Dermis lymphatic vessel endothelial cell (primary cell): ENCODE measurements around the gene DLX6. TPM values are rescaled to one million over a fixed set of nuclear protein-coding genes. Genes with fewer than 3 reads are reported as not detected.

Source experiments
- total RNA-seq: library from RNA; depleted of rRNA; stranded (reverse); fragments of >200 nt; gene quantifications from 2 replicates; pipeline ENCODE4 v1.2.1, GENCODE V29; 2014

The DLX6 gene
- total RNA-seq = not detected in 2 replicates

GRCh38 chr7:97005183-97006054, at the start of gene DLX6:
TSS of gene DLX6 (plus strand) at chr7:97005553. CDS start at chr7:97005978, 425 bp downstream.

GRCh38 chr7:97024209-97025129, 19.1 kb downstream of the DLX6 start, which contains the start of gene DLX5:
TSS of gene DLX5 (minus strand) at chr7:97024831. CDS start at chr7:97024623, 208 bp downstream.

Other genes with a start within 250 kb of the DLX6 start
- gene DLX5, start 19.3 kb downstream of the DLX6 start, total RNA-seq = not detected in 2 replicates
- gene SDHAF3, start 112.1 kb downstream of the DLX6 start, total RNA-seq = 2.8 and 3.1 TPM in 2 replicates